ENCODE data around the gene CYBC1.
A peak's percentile ranks its signal among the peaks of the same experiment; 100 is the strongest.

Gene CYBC1

GRCh38 chr17:82405051-82405450 lies 45.5 kb downstream of the CYBC1 start:
- no peak for DNase-seq

- DNase-seq, result no peak
Measured at GRCh38 chr17:82403662-82404660, 46.6 kb downstream of the CYBC1 start.

GRCh38 chr17:82402865-82403264 lies 47.7 kb downstream of the CYBC1 start:
- no peak for DNase-seq

- DNase-seq, result peak; percentile 39
Measured at GRCh38 chr17:82400830-82401229, 49.7 kb downstream of the CYBC1 start.

- no peak for DNase-seq
Measured at GRCh38 chr17:82400206-82400605, 50.3 kb downstream of the CYBC1 start.

- DNase-seq, result no peak
Measured at GRCh38 chr17:82399601-82400101, 50.9 kb downstream of the CYBC1 start.

GRCh38 chr17:82399041-82399441 lies 51.5 kb downstream of the CYBC1 start:
- no peak for DNase-seq

- no peak for DNase-seq
Measured at GRCh38 chr17:82397449-82398335, 52.9 kb downstream of the CYBC1 start.

GRCh38 chr17:82396601-82397435 lies 53.7 kb downstream of the CYBC1 start:
- no peak for DNase-seq

- no peak for DNase-seq
Measured at GRCh38 chr17:82394278-82394677, 56.3 kb downstream of the CYBC1 start.

- no peak for DNase-seq
Measured at GRCh38 chr17:82392941-82393340, 57.6 kb downstream of the CYBC1 start.

All from activated gamma-delta T cell treated with Interleukin-2 at 50 U/mL for 16 hours (primary cell).